ENCODE results near the gene G0S2. TPM values are rescaled to one million over a fixed set of nuclear protein-coding genes. Genes with fewer than 3 reads are reported as not detected.
A peak's percentile ranks its signal among the peaks of the same experiment; 100 is the strongest.

Gene G0S2
- total and polyA plus RNA-seq, 2 of the 8 experiments (the other 6 are each of a cell fraction or from before 2014, with no cell fraction given) = 1.0 to 1.7 TPM

GRCh38 chr1:209647156-209647555 is 28.1 kb upstream of the G0S2 start:
- 88% methylated on average over 4 of the region's 4 CpGs; no CpG with 5 or more reads in 1 of the 2 experiments for WGBS, 2 experiments (ENCODE audit: extremely low coverage in 1 of 2, insufficient coverage in 1 of 2, insufficient read length in 1 of 2, insufficient replicate concordance in 2 of 2, low coverage in 1 of 2, low lambda C conversion rate in 2 of 2, missing lambda C conversion rate in 1 of 2)
- Histone ChIP-seq H3K14ac (ENCODE audit: insufficient read length) (no peak overlapping the region), H3K23ac (ENCODE audit: insufficient read length) (no peak overlapping the region), H3K79me1 (ENCODE audit: low read depth, low read length) (no peaks in the 10 kb centered on the region), H2BK120ac (replicated peaks; ENCODE audit: low read depth, low read length) (no peak overlapping the region), H3K56ac (replicated peaks; ENCODE audit: insufficient read length, low read depth, low read length) (no peak overlapping the region), H4K20me1 (replicated peaks in 1 of 2; ENCODE audit: control insufficient read depth in 1 of 2, insufficient read depth in 2 of 2, low read length in 2 of 2) (no peaks in the 10 kb centered on the region), H3K4me1 (replicated peaks in 1 of 4; ENCODE audit: control insufficient read depth in 3 of 4, insufficient read depth in 4 of 4, low read length in 3 of 4) (peaks cover 0 to 3% (median 0%) of the 10 kb centered on the region in 4 experiments; a peak in 1 of 7 replicates), H3K9ac (replicated peaks in 1 of 4; ENCODE audit: extremely low read depth in 1 of 4, low read depth in 3 of 4, low read length in 3 of 4) (no peak overlapping the region), H3K36me3 (ENCODE audit: control insufficient read depth in 2 of 4, insufficient read depth in 4 of 4, low read length in 3 of 4) (no peaks in the 10 kb centered on the region), H3K23me2 (ENCODE audit: low read depth, low read length) (no peaks in the 10 kb centered on the region), H2BK20ac (ENCODE audit: low read length) (0 out of 2 replicates have a peak overlapping the region, but pooled peaks have one; percentile 21), H4K8ac (ENCODE audit: extremely low read depth, insufficient read depth, low read length) (no peak overlapping the region), H4K5ac (ENCODE audit: insufficient read length, low read depth, low read length) (no peak overlapping the region), H3K27ac (ENCODE audit: low read depth, low read length) (no peak overlapping the region), H2BK15ac (ENCODE audit: low read length) (peak overlapping the region; percentile 3; the same call in 1 of the 2 replicates), H3K18ac (ENCODE audit: extremely low read depth, low read length) (no peak overlapping the region), H3K4me2 (ENCODE audit: insufficient read depth in 1 of 2, low read depth in 2 of 2, low read length in 2 of 2) (no peak overlapping the region), H2AK5ac (ENCODE audit: low read depth, low read length) (no peak overlapping the region), H2AFZ (ENCODE audit: low read length) (no peak overlapping the region), H3K4ac (replicated peaks; ENCODE audit: insufficient read length, low read depth, low read length) (no peak overlapping the region), H3K27me3 (replicated peaks in 1 of 4; ENCODE audit: control insufficient read depth in 3 of 4, extremely low read depth in 1 of 4, insufficient read depth in 3 of 4, low read length in 3 of 4) (no peaks in the 10 kb centered on the region), H3K4me3 (ENCODE audit: extremely low read depth in 1 of 4, insufficient read depth in 2 of 4, low read depth in 3 of 4, low read length in 4 of 4) (no peak overlapping the region), H4K91ac (replicated peaks; ENCODE audit: insufficient read length, low read length) (no peak overlapping the region), H2BK12ac (ENCODE audit: low read depth, low read length) (0 out of 2 replicates have a peak overlapping the region, but pooled peaks have one; percentile 2), H3K9me3 (ENCODE audit: insufficient read depth in 2 of 2, low read depth in 1 of 2, low read length in 1 of 2) (no peaks in the 10 kb centered on the region), H3K79me2 (ENCODE audit: control insufficient read depth in 1 of 2, insufficient read depth in 2 of 2, low read length in 2 of 2) (no peaks in the 10 kb centered on the region), H2BK5ac (ENCODE audit: low read depth, low read length) (peak overlapping the region; percentile 5; the same call in 1 of the 2 replicates)
- DNase-seq (ENCODE audit: low read depth in 1 of 2, low spot score in 2 of 2) (no peak), FAIRE-seq (no peak)
- TF ChIP-seq GTF2F1 (IDR thresholded peaks at IDR 0.05; ENCODE audit: borderline replicate concordance, low read depth, low read length) = no peak
- POLR2A ChIA-PET (ENCODE audit: partially characterized antibody) = interaction anchor here (0.8 kb wide), 1 partner anchor 28 kb away, joined by 4 read pairs; the partner anchor contains the start of gene G0S2
- CTCF ChIA-PET (ENCODE audit: partially characterized antibody) = interaction anchor here (0.7 to 2.8 kb wide), 21 partner anchors 8 to 116 kb away, joined by 3 to 15 read pairs (median 5); partner anchors contain the start of gene G0S2

Data from H1 (cell line).